Suppressor macrophage treated with lipopolysaccharide for 4 hours (primary cell): ENCODE data around the gene CACNA1H.

Experiments
- DNase-seq: peaks from one replicate; pipeline ENCODE4 v3.0.0-alpha.2; 2020

Gene CACNA1H

GRCh38 chr16:1152651-1153259 is at the start of gene CACNA1H:
TSS of gene CACNA1H (plus strand) at chr16:1153106. CDS start at chr16:1153738, 632 bp downstream.
- peak; percentile 4 for DNase-seq

DNA sequence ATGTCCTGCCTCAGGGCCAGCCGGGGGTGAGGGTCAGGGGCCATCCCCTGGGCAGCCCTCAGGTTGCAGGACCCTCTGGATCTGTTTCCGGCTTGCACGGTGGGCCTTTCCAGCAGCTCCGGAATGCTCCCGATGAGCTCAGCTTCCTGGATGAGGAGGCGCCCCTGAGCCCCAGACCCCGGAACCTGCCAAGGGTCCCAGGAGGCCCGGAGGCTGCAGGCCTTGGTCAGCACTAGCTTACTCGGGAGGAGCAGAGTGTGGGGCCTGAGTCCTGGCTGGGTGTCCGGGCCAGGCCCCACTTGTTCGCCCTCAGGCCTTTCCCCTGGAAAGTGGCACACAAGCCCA is 49.3 kb upstream of the CACNA1H start:
- DNase-seq = no peak

GRCh38 chr16:1105888-1106620 is 46.9 kb upstream of the CACNA1H start:
- DNase-seq = peak; percentile 56

DNA sequence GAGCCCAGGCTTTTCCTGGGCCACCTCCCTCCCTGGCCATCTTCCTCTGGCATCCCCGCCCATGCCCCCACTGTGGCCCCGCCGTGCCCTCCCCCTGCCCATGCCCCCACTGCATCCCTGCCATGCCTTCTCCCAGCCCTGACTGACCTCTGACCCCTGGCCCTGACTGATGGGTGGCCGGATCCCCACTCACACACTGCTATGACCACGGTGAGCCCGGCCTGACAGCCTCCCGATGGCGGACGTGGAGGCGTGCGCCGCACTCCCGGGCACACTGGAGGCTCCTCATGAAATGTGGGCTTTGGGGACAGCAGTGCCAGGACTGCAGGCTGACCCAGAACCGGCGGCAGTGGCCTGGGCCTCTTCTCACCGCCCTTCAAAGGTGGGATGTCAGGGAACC is 46.2 kb upstream of the CACNA1H start:
- DNase-seq = no peak

- no peak for DNase-seq
Measured at GRCh38 chr16:1107141-1107540, 45.8 kb upstream of the CACNA1H start.

- DNase-seq = no peak
Measured at GRCh38 chr16:1107731-1108130, 45.2 kb upstream of the CACNA1H start.

GRCh38 chr16:1108299-1109252 is 44.3 kb upstream of the CACNA1H start:
- DNase-seq = no peak

DNA sequence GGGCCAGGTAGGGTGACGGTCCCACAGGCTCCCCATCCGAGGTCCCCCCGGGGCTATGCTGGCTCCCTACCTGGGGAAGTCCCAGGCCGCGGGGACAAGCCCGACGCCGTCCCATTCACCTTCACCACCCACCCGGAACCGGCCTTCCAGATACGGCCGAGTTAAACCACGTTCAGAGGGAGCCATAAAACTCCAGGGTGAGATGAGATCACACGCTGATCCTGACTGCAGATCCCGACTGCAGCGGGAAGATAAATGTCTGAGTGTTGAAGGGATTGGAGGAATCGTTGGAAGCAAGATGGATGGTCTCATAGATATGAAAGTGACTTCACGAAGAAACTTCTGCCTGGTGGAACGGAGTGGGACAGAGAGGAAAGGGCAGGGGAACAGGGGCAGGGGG is 43.3 kb upstream of the CACNA1H start:
- no peak for DNase-seq

- no peak for DNase-seq
Measured at GRCh38 chr16:1112506-1113184, 40.3 kb upstream of the CACNA1H start.

DNA sequence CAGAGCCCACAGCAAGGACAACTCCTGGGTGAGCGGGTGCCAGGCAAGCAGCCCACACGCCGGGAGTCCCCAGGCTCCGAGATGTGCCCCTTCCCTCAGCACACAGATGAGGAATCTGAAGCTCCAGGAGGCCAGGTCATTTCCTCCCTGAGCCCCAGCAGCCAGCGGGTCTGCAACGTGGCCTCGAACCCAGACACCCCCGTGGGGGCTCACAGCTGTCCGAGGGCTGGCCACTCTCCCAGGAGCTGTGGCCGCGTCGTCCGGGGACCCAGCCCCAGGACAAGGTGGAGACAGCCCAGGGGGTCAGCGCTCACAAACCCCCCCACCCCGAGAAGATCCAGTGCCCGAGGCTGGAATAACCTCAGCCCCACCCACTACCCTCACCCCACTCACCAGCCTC is 39.4 kb upstream of the CACNA1H start:
- no peak for DNase-seq

DNA sequence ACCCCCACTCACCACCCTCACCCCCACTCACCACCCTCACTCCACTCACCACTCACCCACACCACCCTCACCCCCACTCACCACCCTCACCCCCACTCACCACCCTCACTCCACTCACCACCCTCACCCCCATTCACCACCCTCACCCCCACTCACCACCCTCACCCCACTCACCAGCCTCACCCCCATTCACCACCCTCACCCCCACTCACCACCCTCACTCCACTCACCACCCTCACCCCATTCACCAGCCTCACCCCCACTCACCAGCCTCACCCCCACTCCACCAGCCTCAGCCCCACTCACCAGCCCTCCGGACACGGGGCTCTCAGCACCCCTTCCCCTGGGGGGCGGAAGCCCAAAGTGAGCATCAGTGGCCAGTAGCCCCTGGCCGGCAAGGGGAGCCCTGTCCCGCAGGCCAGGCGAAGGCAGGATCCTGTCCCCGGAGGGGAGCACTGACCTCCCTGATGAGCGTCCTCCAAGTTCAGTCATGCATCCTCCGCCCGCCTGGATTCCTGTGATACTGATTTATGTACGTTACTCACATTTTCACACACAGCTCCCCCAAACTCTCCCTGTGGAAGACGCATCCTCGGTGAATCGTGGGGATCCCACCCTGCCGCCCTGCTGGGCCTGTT is 38.9 kb upstream of the CACNA1H start:
- no peak for DNase-seq

DNA sequence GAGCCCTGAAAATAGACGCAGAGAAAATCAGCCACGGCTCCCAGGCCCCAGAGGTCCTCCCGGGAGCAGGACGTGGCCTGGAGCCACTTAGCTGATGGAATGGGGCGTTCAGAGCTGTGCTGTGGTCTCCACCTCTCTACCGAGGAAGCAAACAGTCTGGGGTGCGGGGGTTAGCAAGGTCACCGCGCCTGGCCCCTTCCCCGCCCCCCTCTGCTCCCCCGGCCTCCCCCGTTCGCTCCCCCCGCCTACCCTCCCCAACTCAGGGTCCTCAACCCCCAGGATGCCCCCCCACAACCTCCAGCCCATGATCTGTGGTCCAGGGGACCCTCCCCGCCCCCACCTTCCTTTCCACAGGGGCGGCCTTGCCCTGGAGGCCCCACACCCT is 36.2 kb upstream of the CACNA1H start:
- DNase-seq = no peak

DNA sequence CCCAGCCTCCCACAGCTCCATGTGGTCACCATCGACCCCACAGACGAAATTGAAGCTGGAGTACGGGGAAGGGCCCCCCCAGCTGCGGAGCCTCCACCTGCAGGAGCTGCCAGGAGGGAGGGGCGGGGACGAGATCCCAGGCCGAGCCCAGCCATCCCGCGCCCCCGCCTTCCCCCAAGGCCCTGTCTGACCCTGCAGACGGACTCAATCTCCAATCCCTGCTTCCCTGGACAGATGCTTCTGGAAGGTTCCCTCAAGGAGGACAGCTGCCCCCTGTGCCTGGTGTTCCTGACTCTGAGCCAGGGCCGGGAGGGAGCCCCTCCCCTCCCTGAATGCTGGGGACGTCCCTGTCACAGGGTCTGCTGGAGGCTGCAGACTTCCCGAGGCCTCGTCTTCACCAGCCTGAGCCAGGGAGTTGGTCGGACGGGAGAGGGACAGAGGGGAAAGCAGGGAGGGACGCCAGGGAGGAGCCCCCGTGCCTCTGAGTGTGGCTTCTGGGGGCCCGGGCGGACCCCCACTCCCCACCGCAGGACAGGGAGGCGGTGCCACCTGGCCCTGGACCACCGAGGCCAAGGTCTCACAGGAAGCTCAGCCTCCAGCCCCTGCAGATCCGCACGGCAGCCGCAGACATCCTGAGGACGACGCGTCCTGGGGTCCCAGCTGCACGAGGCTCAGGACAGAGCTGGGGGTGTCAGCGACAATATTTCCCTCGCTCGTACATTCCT is 35.6 kb upstream of the CACNA1H start:
- no peak for DNase-seq

DNA sequence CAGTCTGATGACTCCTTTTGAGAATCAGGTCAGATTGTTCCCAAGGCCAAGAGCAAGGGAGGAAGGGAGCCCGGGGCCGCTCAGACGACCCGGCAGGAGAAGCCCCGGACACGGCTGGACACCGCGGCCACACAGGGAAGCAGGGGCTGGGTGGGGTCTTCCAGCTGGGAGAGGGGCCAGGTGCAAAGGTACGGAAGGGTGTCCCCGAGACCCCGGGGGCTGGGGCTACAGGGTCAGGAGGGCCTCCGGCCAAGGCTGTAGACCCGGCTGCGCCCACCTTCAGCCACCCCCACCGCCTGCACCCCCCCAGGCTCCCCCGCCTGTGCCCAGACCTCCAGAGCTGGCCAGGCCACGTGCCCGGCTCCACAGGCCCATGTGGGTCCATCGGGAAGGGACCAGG is 35.0 kb upstream of the CACNA1H start:
- no peak for DNase-seq

GRCh38 chr16:1119129-1119528 is 33.8 kb upstream of the CACNA1H start:
- DNase-seq = no peak

- no peak for DNase-seq
Measured at GRCh38 chr16:1119766-1120576, 32.9 kb upstream of the CACNA1H start.

DNA sequence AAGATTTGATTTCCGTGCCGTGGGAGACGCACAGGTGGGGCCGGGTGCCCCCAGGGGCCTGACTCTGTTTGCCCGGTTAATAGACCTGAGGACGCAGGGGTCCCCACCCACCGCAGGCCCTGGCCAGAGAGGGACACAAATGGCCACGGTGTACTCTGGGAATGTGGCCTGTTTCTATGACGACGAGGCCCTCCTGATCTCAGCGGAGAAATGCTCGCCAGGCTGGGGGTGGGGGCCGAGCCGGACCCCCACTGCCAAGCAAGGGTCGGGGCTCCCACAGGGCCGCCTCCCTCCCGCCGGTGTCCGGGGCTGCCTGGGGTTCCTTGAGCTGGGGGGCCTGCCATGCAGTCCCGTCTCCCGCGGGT is 32.3 kb upstream of the CACNA1H start:
- no peak for DNase-seq

DNA sequence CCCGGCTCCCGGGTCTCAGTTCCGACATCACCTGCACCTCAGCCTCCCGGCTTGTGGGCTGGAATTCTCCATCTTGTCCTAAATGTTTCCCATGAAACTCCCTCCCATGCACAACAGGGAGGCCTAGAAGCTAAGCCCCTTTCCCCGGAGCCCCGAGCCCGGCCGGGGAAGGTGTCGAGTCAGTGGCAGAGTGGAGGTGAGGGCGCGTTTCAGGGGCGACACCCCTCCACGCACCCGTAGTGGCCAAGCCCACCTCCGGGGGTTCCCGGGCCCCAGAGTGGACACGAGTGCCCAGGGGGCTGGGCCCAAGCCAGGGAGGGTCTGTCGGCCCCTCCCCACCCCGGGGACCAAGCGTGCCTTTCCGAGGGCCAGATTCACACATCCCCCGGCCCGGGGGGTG is 31.9 kb upstream of the CACNA1H start:
- no peak for DNase-seq

GRCh38 chr16:1121601-1122397 is 31.1 kb upstream of the CACNA1H start:
- no peak for DNase-seq

DNA sequence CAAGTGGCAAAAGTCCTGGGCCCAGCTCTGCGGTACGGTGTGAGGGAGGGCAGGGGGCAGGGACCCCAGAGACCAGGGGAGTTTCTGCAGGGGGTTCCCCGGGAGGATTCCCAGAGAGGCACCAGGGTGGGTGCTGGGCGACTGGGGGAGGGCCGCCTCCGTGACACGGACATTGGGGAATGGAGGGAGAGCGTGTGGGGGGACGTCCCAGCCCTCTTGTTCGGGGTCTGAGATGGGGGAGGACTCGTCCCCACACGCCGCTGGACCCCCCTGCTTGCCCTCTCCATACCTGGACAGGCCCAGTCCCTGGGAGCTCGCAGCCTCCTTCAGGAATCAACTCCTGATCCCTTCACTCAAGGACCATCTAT is 30.5 kb upstream of the CACNA1H start:
- DNase-seq = no peak
